OCI-LY7 (cell line): Measurements from ENCODE around the gene EPB41L1. TPM values are rescaled to one million over a fixed set of nuclear protein-coding genes. Genes with fewer than 3 reads are reported as not detected.

ENCODE experiments used
- BruUV-seq: library from RNA; stranded (reverse); fragments of 400-500 nt; replicated peaks from 2 replicates; lab custom pipeline; 2021; lab: Mats Ljungman, UMichigan
- CTCF ChIA-PET: fragments of 300-600 bp; sonication (Branson Sonifier 250); formaldehyde crosslinking; loops from one replicate; lab custom pipeline; 2022; ENCODE audit warnings: antibody characterized with exemption; ENCODE audit not compliant: unreplicated experiment; lab: Charles Lee
- POLR2A ChIA-PET: fragments of 300-600 bp; sonication (Branson Sonifier 250); formaldehyde crosslinking; loops from one replicate; lab custom pipeline; 2022; ENCODE audit warnings: antibody characterized with exemption; lab: Charles Lee
- DNase-seq: peaks from one replicate; pipeline ENCODE4 v3.0.0-alpha.2; 2015; ENCODE audit warnings: low spot score
- H2AFZ ChIP-seq: fragments of 200-600 bp; sonication (generic), shearing (Covaris generic); 2 replicates; pipeline ENCODE4 v1.6.1; 2014; ENCODE audit warnings: mild to moderate bottlenecking, antibody characterized with exemption, low read length, moderate library complexity
- H3K27ac ChIP-seq: fragments of 200-600 bp; sonication (generic); 2 replicates; pipeline ENCODE4 v1.5.1; 2014; ENCODE audit warnings: mixed run types, low read depth, mild to moderate bottlenecking, moderate library complexity, low read length, inconsistent platforms; ENCODE audit not compliant: poor library complexity, severe bottlenecking
- H3K36me3 ChIP-seq: fragments of 200-600 bp; sonication (generic); 2 replicates; pipeline ENCODE4 v1.6.1; 2014; ENCODE audit warnings: mild to moderate bottlenecking, antibody characterized with exemption, low read length, moderate library complexity, mixed read lengths; ENCODE audit not compliant: insufficient read depth
- H3K4me1 ChIP-seq: fragments of 200-600 bp; sonication (generic); 2 replicates; pipeline ENCODE4 v1.5.1; 2014; ENCODE audit warnings: mild to moderate bottlenecking, low read length; ENCODE audit not compliant: insufficient read depth, poor library complexity, severe bottlenecking
- H3K4me2 ChIP-seq: fragments of 200-600 bp; sonication (generic); 2 replicates; pipeline ENCODE4 v1.6.1; 2014; ENCODE audit warnings: mild to moderate bottlenecking, low read length
- H3K4me3 ChIP-seq: fragments of 200-600 bp; sonication (generic); 2 replicates; pipeline ENCODE4 v1.5.1; 2014; ENCODE audit warnings: mild to moderate bottlenecking, low read depth, low read length; ENCODE audit not compliant: poor library complexity, severe bottlenecking
- H3K79me2 ChIP-seq: fragments of 200-600 bp; sonication (generic); 2 replicates; pipeline ENCODE4 v1.6.1; 2016; ENCODE audit warnings: low read depth, mild to moderate bottlenecking, low read length, moderate library complexity, mixed read lengths; ENCODE audit not compliant: insufficient read depth
- H3K9me2 ChIP-seq: fragments of 200-600 bp; sonication (generic); 2 replicates; pipeline ENCODE4 v1.6.1; 2016; ENCODE audit warnings: mild to moderate bottlenecking, low read length, mixed read lengths; ENCODE audit not compliant: insufficient read depth
- H3K9me3 ChIP-seq: fragments of 200-600 bp; sonication (generic); 2 replicates; pipeline ENCODE4 v1.6.1; 2014; ENCODE audit warnings: mild to moderate bottlenecking, mixed run types, low read length, mixed read lengths
- H4K20me1 ChIP-seq: fragments of 200-600 bp; sonication (generic); 2 replicates; pipeline ENCODE4 v1.6.1; 2014; ENCODE audit warnings: mild to moderate bottlenecking, antibody characterized with exemption, low read length, moderate library complexity, mixed read lengths; ENCODE audit not compliant: insufficient read depth
- EZH2phosphoT487 ChIP-seq: fragments of 200-600 bp; sonication (generic); IDR thresholded peaks from 2 replicates; pipeline ENCODE4 v1.6.1; 2018; ENCODE audit warnings: low read depth, borderline replicate concordance, mild to moderate bottlenecking, mixed run types, antibody characterized with exemption, low read length, moderate library complexity, mixed read lengths
- intact Hi-C: fragments of 100-400 bp; cut with micrococcal nuclease; formaldehyde crosslinking; loops from one replicate; pipeline ENCODE4 v1.10.0; 2022; ENCODE audit not compliant: unreplicated experiment
- total RNA-seq, 2 experiments: library from RNA; depleted of rRNA in 1 of 2; stranded (reverse); fragments of >200 nt in 1 of 2; shearing (Covaris generic) in 1 of 2; gene quantifications; 2 replicates each; pipeline ENCODE4 v1.2.3, GENCODE V29; 2014 to 2022
- TF ChIP-seq, protein P1 (sequence below): fragments of 200-600 bp; sonication (generic); conservative IDR thresholded peaks from 2 replicates; pipeline ENCODE4 v1.5.1; 2014; ENCODE audit warnings: mild to moderate bottlenecking, antibody characterized with exemption, low read length, moderate library complexity, mixed read lengths

The EPB41L1 gene
- total RNA-seq, 2 experiments from 2014 or later: 0.54 to 1.6 TPM

GRCh38 chr20:36275011-36275410 lies 120.5 kb downstream of the EPB41L1 start:
- CTCF ChIA-PET: no interaction called here

DNA sequence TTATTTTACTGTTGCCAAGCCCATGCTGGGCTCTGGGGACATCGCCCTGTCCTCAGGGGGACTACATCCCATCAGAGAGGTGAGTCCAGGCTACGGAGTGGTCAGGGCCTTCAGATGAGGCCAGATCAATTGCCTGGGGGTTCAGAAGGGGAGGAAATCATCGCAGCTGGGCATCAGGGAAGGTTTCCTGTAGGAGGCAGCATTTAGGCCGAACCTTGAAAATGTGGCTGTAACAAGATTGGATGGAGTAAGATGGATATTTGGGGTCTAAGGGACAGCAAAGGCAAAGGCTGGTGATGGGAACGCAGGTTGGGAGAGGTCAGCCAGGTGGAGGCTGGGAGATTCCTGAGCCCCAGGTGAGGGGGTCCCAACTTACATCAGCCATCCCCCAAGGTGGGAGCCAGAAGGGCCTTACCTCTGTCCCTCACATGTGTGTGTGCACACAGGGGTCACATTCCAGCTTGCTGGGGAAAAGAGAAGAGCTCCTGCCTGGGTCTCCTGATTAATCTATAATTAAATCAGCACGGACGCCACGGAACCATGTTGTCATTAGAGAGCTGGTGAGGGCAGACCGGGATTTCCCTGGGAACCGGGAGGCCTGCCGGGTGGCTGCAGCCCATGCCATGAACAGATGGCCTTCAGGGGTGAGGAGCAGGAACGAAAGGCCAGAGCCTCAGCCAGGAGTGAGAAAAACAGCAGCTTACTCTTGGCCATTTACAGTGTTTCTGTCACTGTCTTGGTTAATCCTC lies 121.1 kb downstream of the EPB41L1 start:
- Histone ChIP-seq H3K4me2 (no peak overlapping the region), H3K4me3 (no peak overlapping the region), H3K4me1 (no peaks in the 10 kb centered on the region), H4K20me1 (no peaks in the 10 kb centered on the region), H3K36me3 (no peaks in the 10 kb centered on the region), H3K79me2 (no peaks in the 10 kb centered on the region), H3K9me3 (no peaks in the 10 kb centered on the region), H3K9me2 (no peaks in the 10 kb centered on the region), H3K27ac (no peak overlapping the region), H2AFZ (no peak overlapping the region)
- CTCF ChIA-PET: no interaction called here
- BruUV-seq: no TSS peak
- TF ChIP-seq, protein P1, sequence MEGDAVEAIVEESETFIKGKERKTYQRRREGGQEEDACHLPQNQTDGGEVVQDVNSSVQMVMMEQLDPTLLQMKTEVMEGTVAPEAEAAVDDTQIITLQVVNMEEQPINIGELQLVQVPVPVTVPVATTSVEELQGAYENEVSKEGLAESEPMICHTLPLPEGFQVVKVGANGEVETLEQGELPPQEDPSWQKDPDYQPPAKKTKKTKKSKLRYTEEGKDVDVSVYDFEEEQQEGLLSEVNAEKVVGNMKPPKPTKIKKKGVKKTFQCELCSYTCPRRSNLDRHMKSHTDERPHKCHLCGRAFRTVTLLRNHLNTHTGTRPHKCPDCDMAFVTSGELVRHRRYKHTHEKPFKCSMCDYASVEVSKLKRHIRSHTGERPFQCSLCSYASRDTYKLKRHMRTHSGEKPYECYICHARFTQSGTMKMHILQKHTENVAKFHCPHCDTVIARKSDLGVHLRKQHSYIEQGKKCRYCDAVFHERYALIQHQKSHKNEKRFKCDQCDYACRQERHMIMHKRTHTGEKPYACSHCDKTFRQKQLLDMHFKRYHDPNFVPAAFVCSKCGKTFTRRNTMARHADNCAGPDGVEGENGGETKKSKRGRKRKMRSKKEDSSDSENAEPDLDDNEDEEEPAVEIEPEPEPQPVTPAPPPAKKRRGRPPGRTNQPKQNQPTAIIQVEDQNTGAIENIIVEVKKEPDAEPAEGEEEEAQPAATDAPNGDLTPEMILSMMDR: no peak
- no peak for TF ChIP-seq EZH2phosphoT487
- intact Hi-C loops: no loop called here
- DNase-seq: no peak
- POLR2A ChIA-PET: no interaction called here

More at GRCh38 chr20:36275011-36275410, 120.5 kb downstream of the EPB41L1 start:
- Histone ChIP-seq H3K27ac (no peak overlapping the region), H3K79me2 (no peaks in the 10 kb centered on the region), H3K4me3 (no peak overlapping the region), H3K4me1 (no peaks in the 10 kb centered on the region), H2AFZ (no peak overlapping the region), H3K4me2 (no peak overlapping the region), H3K36me3 (no peaks in the 10 kb centered on the region), H3K9me2 (no peaks in the 10 kb centered on the region), H4K20me1 (no peaks in the 10 kb centered on the region), H3K9me3 (no peaks in the 10 kb centered on the region)
- intact Hi-C loops: no loop called here
- no peak for DNase-seq
- TF ChIP-seq, protein P1: no peak
- no peak for TF ChIP-seq EZH2phosphoT487
- POLR2A ChIA-PET: no interaction called here
- no TSS peak for BruUV-seq

- intact Hi-C loops: no loop called here
- H3K79me2 ChIP-seq: no peaks in the 10 kb centered on the region
- no peak for TF ChIP-seq EZH2phosphoT487
- TF ChIP-seq, protein P1: no peak
- H3K36me3 ChIP-seq: no peaks in the 10 kb centered on the region
- H2AFZ ChIP-seq: no peak overlapping the region
- no peak overlapping the region for H3K4me3 ChIP-seq
- ChIA-PET POLR2A (interaction anchor here (0.8 kb wide), 1 partner anchor 142 kb away, joined by 3 read pairs; no protein-coding TSS in a partner anchor), CTCF (no interaction called here)
- no TSS peak for BruUV-seq
- no peak for DNase-seq
- no peaks in the 10 kb centered on the region for H3K4me1 ChIP-seq
- H3K9me2 ChIP-seq: no peaks in the 10 kb centered on the region
- no peak overlapping the region for H3K27ac ChIP-seq
- no peak overlapping the region for H3K4me2 ChIP-seq
- H3K9me3 ChIP-seq: no peaks in the 10 kb centered on the region
- H4K20me1 ChIP-seq: no peaks in the 10 kb centered on the region
These were observed 123.0 kb downstream of the EPB41L1 start for GRCh38 chr20:36277546-36277945.
